ENCODE results near the gene TUBGCP5.

Gene TUBGCP5

DNA sequence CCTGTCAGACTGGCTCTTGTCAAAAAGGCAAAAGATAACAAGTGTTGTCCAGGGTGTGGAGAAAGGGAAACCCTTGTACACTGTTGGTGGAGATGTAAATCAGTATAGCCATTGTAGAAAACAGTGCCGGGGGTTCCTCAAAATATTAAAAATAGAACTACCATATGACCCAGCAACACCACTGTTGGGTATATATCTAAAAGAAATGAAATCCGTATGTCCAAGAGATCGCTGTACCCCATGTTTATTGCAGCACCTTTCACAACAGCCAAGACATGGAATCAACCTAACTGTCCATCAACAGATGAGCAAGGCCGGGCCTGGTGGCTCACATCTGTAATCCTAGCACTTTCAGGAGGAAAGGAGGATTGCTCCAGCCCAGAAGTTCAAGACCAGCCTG is 65.4 kb downstream of the TUBGCP5 start:
- no peak for DNase-seq

DNA sequence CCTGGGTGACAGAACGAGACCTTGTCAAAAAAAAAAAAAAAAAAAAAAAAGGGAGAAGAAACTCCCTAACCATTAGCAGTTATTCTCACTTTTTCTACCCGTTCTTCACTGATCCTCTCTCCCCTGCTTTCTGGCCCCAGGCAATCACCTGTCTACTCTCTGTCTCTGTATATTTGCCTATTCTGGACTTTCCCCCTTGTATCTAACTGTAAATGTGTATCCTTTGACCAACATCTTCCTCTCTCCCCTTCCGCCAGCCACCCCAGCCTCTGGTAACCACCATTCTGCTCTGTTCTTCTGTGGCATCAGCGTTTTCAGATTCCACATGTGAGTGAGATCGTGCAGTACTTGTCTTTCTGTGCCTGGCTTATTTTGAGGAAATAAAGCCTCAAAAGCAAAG is 66.1 kb downstream of the TUBGCP5 start:
- no peak for DNase-seq

DNA sequence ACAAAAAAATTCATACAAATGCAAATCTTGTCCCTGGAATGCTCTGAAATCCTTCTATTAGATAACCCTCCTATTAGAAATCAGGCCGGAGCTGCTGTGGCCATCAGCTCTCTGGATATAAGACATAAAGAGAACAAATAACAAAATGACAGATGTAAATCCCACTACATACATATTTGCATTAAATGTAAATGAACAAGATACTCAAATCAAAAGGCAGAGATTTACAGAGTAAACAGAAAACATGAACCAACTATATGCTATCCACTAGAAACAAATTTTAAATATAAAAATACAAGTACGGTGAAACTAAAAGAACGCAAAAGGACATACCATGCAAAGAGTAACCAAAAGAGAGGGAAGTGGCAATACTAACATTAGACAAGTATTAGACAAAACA is 69.9 kb downstream of the TUBGCP5 start:
- no peak for DNase-seq

DNA sequence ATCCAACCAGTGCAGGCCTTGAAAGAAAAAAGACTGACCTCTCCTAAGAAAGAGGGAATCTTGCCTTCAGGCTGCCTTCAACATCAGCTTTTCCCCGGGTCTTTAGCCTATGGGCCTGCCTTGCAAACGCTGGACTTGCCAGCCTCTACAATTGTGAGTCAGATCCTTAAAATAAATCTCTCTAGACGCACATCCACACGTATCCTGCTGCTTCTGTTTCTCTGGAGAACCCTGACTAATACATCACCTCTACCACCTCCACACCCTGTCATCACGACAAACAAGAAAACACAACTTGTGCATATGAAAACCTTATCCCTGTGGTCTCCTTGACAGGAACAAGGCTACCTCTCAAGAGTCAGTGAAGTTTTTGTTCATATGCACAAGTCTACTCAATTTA is 71.0 kb downstream of the TUBGCP5 start:
- no peak for DNase-seq

DNA sequence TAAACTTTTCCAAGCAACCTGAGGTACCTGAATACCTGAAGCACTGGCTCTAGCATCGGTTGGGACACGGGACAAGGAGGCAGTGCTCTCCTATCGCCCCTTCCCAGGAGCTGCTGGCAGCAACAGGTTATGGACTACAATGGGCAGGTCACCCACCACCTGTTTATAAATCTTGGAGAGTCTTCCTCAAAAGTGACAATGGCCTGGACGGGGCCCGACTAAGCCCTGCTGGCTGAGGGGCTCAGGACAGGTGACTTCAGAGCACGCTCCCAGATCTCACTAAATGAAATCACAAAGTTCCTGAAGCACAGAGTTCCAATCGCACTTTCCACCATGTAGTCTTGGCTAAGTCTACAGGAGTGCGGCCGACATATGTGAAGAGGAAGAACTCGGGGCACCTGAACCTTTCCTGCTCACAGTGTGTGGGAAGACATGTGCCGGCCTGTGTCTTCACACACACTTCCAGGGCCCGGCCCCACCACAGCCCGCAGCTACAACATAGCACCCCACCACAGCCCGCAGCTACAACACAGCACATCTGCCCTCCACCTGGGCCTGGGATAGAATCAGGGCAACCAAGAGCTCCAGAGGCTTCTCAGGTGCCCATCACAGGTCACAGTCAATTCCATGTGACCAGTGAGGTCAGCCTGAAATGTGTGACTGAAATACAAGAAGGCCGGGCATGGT is 72.1 kb downstream of the TUBGCP5 start:
- DNase-seq, result no peak

DNA sequence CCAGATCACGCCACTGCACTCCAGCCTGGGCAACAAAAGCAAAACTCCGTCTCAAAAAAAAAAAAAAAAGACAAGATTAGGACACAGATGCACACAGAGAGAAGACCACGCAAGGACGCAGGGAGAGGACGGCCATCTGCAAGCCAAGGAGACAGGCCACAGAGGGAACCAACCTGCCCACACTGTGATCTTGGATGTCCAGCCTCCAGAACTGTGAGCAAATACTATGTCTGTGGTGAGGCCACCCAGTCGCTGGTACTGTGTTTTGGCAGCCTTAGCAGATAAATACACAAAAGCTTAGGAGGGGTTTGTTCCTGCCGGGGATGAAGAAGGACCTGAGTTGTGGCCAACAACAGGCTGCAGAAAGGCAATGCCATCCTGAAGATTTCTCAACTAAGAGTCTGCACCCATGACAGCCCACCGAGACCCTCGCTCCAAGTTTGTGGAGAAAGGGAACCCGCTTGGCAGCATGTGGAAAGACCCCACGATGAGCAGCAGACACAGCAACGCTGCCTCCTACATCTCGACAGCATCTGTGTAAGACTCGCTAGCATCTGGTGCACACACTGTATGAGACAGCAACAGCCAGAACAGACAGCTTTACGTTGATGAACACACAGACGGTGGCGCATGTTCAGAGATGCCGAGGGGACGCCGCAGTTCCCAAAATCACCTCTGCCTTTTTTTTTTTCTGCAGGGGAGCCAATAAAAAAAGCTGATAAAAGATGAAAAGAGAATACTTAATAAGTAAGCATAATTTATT is 72.9 kb downstream of the TUBGCP5 start:
- no peak for DNase-seq

DNA sequence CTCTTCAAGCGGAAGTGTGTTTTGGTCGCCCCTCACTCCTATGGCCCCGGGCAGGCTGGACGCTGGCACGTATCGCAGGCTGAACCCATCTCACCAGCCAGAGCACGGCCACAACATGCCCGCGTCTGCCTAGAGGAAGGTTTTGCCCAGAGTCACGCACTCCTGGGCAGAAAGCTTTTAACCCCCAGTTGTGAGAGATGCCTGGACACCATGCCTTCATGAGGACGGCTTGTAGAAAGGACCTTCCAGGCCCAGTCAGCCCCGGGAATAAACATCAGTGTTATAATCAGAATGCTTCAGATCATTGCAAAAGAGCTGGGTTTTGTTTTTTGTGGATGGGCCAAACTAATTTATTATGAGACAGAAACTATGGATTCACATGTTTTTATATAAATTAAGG is 75.7 kb downstream of the TUBGCP5 start:
- DNase-seq, result no peak

DNA sequence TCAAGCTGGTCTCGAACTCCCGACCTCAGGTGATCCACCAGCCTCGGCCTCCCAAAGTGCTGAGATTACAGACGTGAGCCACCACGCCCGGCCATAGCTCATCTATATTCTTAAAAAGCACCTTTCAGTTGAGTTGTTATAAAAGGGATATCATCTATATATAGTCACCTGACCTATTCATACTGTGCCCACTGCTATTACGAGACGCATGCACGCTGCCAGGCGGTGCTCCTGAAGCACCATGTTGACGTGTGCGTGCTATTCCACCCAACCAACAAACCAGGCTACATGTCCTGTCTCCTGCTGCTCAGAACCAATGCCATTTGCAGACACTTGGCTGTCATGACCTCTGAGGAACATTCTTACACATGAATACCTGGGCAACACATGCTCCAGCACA is 76.8 kb downstream of the TUBGCP5 start:
- DNase-seq, result no peak

DNA sequence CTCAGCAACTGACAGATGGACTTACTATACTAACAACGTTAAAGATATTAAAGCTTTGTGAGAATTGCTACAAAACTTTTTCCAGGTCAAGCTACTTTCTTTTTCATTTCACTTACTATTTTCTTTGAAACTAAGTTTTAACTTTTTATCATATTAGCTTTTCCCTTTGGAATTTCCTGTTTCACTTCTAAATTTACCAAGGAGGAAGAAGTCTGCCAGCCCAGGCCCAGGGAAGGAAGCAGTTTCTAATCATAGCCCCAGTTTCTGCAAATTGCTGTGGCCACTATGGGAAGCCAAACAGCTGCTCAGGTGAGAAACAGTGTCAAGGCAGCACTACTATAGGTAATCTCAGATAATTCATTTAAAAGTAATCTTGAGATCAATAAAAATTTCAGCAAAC is 77.6 kb downstream of the TUBGCP5 start:
- DNase-seq, result no peak

DNA sequence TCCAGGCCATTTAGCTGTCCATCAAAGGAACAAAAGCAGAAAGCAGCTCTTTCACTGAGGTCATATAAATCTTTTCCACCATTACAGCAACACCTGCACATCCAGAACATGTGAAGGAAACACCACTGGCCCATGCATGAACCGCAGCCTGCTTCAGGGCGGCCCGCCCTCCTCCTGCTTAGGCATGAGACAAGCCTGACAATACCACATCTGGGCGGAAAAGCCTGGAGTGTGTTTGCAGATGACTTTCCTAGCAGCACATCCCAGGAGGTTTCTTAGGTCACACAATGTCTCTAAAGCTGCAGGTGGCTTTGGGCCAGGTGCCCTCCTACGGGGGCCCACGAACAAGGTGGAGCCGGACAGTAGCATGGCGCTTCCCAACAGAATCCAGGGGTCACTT is 78.8 kb downstream of the TUBGCP5 start:
- DNase-seq, result no peak

DNA sequence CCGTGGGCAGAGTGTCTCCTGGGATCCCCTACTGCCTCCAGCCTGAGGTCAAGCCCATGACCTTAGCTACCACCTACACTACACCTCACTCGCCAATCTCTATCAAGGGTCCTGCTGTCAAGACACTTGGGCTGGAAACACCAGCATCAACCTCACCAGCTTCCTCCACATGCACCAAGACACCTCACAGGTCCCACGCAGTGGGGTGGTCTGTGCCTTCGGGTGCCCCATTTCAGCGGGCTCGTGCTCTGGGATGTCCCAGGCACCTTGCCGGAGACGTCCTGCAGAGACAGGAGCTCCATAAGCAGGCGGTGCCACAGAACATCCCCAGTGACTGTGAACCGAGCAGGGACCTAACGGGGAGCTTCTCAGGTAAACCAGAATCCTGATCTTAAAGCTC is 79.2 kb downstream of the TUBGCP5 start:
- no peak for DNase-seq

DNA sequence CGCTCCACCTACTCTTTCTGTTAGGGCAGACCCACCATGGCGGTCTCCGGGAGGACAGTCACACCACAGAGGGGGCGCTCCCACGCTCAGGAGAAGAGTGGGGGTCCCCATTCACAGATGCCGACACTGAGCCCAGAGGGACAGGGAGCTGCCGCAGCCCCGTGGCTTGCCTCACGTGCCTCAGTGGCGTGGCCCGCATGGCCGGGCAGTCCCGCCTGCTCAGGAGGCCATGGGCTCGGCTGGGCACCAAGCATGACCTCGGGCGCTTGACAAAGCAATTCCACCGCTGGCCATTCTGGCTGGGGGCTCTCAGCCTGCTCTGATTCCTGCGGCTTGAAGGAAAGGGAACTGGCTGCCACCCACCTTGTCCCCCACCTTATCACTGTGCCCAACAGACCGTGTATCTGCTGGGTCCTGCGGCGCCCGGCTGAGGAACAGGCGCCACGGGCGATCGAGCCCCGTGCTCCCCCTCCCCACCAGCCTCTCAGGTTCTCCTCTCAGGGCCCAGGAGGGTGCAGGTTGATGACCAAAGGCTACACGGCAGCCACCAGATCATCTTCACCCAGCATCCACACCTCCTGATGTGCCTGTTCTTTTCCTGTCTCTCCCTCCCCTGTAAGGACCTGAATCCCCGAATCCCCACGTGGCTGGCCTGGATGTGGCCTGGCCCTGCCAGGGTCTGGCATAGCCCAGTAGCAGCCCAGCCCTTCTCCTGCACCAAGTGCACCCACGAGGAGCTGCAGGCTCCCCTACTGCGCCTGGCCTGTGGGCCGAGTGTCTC is 79.9 kb downstream of the TUBGCP5 start:
- DNase-seq, result no peak

DNA sequence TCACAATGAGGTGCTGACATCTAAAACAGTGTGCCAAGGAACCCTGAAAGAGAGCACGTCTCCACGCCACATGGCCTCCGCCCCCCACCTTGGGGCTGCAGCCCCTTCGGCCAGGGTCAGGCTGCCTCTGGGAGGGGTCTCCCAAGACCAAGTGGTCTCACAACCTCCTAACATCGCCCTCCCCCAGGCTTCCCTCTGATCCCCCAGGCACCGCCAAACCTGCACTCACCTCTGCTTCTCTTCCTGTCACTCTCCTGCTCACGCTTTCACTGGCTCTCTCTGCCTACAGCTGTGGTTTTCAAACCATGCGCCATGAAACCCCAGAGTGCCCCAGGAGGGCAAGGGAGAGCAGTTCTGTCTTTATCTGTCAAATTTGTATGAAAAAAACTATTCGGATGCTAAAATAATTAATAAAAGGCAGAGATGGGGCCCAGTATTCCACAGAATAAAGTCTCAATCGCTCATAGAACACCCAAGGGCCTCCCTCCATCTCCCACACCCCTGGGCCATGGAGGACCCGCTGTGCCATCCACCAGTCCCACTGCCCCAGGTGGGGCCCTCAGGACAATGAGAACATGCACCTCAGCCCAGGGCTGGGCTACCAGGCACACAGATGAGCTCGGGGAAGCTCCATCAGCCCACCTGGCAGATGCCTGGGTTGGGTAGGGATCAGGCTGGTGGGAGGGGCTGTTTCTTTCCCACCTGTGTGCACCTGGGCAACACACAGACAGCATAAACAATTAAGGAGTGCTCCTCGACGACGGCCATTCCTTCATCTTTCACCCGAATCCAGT is 80.7 kb downstream of the TUBGCP5 start:
- no peak for DNase-seq

DNA sequence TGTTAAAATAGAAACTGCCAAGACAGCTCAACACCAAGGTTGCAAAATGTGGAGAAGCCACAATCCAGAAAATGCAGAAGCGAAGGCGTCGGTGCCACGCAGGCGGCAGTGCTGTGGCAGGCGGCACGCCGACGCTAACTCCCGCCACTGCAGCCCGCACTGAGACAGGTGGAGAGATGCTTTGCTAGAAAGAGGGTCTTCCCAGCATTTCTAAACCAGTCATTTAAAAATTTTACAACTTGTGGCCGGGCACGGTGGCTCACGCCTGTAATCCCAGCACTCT is 82.5 kb downstream of the TUBGCP5 start:
- DNase-seq, result no peak

DNA sequence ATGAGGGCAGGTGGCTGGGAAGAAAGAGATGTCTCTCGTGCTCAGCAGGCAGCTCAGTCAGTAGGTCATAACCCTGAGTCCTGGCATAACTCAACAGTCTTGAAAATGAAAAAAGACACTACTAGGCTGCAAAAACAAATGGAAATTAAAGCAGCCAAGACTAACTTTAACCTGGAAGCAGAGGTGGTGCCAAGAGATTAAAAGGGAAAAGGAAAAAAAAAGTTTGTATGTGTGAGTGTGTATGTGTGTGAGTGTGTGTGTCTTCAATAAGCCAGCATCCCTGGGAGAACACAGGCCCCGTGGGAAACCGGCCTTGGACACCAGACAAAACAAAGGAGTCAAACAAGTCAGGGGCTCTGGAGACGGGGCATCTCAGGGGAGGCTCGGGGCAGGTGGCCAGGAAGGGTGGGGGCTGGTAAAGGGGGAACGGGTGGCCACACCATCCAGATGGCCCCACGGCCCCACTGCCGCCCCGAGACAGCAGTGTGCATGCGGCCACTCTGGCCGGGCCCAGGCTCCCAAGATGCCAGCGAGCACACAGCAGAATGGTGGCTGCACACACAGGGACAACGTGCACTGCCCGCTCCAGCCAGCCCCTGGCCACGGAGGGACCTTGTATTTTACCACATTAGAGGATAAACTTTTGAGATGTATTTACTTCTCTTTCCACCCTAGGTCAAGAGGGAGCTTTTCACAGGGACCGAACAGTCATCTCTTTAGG is 83.0 kb downstream of the TUBGCP5 start:
- no peak for DNase-seq

DNA sequence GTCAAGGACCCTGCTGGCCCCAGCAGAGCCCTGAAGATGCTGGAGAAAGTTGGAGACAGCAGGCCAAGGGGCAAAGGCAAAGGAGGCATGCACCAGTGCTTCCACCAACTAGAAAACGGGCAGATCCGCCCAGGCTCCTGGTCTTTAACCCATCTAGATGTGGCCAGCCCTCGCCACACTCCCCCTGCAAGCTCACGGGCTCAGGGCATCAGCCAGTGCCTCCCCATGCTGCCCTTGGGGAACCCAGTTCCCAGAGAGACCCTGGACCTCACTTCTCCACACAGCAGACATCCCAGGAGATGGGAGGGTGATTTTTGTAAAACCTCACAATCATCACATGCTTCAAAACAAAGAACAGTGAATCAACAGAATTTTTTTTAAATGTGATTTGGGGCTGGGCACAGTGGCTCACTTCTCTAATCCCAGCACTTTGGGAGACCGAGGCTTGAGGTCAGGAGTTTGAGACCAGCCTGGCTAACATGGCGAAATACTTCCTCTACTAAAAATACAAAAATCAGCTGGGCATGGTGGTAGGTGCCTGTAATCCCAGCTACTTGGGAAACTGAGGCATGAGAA is 83.7 kb downstream of the TUBGCP5 start:
- no peak for DNase-seq

DNA sequence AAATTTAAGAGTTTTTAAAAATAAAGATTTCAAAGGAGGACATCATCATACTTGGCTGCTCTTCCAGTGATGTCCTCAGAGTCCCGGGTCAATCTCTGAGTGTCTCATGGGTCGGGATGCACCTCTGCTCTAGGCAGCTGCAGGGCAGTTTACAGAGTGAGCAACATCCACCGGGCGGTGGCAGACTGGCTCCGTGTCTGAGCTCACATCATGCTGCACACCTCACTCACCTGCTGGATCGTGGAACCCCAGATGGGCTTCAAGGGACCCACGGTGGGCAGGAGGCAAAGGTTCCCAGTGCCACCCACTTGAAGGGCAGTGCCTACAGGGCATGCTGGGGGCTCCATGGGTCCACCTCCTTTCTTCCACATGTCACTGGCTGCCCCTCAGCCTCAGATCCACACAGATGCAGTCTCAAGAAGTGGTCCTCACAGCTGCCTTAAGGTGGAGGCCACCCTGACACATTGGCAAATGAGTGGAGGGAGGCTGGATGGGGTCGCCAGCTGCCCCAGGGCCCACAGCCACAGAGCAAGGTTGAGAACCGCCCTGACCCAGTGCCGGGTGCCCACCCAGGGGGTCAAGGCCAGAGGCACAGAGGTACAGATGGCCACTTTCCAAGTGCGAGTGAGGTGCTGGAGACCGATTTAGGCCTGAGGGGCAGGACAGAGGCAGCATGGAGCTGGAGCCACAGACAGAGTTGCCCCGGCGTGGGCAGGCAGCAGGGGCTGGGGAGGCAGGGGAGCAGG is 84.4 kb downstream of the TUBGCP5 start:
- DNase-seq, result no peak

DNA sequence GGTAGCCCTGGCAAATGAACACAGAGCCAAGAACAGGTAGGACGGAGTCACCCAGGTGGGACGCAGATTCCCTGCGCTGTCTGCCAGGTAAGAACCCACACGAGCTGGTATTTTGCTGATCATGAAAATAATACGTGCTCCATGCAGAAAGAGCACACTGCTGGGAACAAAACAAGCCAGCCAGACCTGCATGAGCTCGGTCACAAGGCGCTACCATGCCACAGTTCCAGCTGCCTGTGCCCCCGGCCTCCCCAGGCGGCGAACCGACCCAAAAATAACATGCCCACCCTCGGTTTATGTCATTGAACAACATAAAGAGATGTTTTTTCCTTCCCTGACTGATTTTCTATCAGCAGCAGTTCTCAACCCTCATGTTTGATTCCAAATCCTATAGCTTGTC is 85.0 kb downstream of the TUBGCP5 start:
- DNase-seq, result no peak

DNA sequence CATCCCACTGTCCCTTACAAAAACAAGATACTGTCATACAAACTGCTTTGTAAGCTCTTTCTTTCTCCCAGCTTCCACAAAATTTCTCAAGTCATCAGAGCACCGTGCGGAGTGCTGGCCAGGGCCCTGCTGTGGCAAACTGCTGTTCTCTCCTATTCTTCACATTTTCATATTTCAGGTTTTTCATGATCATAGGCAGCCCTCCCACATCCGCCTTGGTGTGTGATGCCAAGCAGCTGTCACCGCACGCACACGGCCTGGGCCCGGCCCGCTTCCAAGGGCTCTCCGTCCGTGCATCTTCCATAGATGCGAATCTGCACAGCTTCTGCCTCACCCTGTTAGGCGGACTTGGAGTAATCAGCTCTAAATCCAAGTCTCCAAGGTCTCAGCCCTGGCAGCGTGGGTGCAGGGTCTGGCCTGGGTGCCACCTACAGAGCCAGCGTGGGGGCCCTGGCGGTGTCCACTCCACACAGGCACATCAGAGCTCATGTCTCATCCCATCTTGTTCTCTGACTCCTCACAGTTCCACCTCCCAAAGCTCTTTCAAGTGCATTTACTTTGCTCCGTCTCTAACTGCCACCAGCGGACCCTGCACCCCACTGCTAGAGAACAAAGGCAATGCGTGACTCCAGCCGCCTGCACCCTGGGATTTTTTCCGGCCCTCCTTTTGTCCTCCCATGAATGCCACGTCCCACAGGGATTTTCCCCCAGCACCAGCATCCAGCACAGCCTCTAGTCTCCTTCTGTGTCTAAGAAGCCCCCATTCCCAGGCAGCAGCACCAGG is 86.4 kb downstream of the TUBGCP5 start:
- DNase-seq, result no peak

DNA sequence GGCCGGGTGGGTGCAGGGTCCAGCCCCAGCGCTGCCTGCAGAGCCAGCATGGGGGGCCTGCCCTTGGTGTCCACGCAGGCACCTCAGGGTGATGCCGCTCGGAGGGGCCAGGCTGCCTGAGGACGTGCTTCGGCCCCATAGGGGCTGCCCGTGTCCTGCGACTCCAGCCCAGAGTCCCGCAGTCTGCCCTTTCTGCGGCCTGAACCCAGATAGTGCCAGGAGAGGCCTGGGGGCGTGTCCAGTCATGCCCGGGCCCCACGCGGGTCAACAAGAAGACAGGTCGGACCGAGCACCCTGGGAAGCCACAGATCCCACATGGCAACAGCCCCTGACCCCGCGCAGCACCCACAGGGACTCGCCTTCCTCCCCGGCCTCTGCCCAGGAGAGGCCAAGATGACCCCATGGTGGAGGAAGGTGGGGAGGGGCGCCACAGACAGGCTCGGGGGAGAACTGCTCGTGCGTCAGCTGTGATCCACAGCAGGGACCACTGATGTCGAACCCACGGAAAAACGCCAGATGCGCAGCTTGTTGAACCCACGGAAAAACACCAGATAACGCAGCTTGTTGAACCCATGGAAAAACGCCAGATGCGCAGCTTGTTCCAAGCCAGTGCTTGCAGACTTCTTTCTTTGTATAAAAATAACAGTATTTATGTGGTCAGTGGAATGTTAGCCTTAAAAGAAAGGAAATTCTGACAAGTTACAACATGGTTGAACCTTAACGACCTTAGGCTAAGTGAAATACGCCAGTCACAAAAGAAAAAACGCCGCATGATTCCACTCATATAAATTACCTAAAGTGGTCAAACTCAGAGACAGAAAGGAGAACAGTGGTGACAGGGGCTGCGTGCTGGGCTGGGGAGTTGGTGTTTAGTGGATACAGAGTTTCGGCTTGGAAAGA is 87.7 kb downstream of the TUBGCP5 start:
- no peak for DNase-seq

Measured in stimulated activated CD8-positive, alpha-beta memory T cell treated with anti-CD3 and anti-CD28 coated beads, Interleukin-4, amount 100 ng/mL, for 48 hours (primary cell).